GM18868 (cell line): ENCODE data around the gene ATOH8.

Experiments
- ATAC-seq: cut with Tn5 transposase; IDR thresholded peaks from one replicate; pipeline ENCODE4 v1.9.1; 2021; ENCODE audit warnings: mild to moderate bottlenecking, moderate library complexity; ENCODE audit not compliant: unreplicated experiment

The ATOH8 gene

GRCh38 chr2:85784474-85784986 lies 30.7 kb downstream of the ATOH8 start:
- no peak for ATAC-seq

GRCh38 chr2:85785027-85785822 lies 31.4 kb downstream of the ATOH8 start:
- no peak for ATAC-seq

- ATAC-seq = no peak
Measured at GRCh38 chr2:85785871-85786270, 32.1 kb downstream of the ATOH8 start.

DNA sequence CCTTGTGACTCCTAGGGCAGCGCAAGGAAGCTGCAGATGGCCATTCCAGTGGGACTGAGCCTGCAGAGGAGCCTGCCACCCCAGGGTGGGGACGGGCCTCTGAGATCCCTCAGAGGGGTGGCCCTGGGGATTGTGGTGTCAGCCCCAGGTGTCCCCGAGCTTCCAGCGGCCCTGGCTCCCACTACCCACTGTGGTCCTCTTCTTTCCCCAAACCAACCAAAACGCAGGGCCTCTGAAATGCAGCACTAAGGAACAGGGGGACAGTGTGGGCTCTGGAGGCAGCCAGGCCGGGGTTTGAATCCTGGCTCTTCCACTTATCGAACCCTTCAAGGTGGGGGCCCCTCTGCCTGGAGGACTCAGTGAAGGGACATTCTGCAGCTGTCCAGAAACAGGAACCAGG lies 32.7 kb downstream of the ATOH8 start:
- ATAC-seq = no peak

DNA sequence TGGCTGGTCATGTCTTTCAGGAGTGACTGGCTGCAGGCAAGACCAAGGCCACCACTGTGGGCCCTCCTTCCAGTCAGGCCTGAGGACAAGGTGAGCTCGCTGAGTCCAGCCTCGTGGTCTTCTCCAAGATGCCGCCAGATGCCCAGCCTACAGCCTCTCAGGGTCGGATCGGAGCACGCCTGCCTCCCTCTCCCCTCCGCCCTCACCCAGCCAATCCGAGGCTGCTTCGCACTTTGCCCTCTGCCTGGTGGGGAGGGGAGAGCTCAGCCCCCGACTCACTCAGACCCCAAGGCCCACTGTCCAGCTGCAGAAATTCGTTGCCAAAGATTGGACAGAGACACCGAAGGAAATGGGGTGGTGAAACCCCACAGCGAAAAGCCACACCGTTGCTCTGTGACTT lies 33.1 kb downstream of the ATOH8 start:
- no peak for ATAC-seq

DNA sequence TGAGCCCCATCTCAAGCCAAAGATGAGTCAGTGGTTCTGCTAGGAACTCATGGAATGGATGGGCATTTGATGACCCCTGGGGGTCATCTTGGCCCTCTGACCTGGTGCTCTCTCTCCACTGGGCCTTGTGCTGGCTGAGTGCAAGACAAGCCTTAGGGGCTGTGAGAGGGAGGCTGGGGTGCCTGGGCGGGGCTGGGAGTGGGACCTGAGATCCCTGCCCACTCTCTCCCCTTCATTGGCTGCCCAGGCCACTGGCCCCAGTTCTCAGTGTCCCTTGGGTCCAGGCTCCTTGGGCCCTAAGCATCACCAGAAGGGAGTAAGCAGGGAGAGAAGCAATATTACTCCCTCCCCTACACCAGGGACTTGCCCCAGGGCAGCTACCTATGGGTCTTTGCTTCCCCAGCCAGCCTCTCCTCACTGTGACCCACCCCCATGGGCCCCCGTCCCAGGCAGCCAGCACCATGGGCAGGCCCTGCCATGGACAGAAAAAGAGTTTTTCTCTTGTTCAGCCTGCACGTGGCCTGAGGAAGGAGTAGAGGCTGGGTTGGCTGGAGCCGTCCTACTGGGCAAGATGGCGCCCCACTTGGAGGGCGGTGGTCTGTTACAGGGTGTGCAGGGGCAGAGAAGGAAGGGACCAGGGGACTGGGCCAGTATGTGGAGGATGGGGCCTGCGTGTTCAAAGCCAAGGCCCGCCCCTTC lies 33.6 kb downstream of the ATOH8 start:
- ATAC-seq = no peak

- ATAC-seq = no peak
Measured at GRCh38 chr2:85787981-85788340, 34.2 kb downstream of the ATOH8 start.

GRCh38 chr2:85788603-85789002 lies 34.8 kb downstream of the ATOH8 start:
- no peak for ATAC-seq

DNA sequence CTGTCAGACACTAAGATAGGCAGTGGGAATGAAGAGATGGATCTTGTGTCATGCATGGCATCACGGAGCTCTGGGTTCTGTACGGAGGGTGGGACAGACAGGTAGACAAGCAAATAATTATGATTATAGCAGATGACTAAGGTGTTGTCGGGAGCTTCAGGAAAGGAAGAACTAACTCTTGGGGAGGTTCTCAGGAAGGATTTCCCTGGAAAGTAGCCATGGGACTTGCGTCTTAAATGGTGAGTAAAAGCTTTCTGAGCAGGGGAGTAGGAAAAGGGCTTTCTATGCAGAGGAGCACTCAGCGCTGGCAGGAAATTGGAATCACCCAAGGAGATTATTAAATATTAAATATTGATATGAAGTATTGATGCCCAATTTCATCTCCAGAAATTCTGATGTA lies 35.5 kb downstream of the ATOH8 start:
- ATAC-seq = no peak

GRCh38 chr2:85790032-85790431 lies 36.2 kb downstream of the ATOH8 start:
- no peak for ATAC-seq

GRCh38 chr2:85790499-85791188 lies 36.9 kb downstream of the ATOH8 start:
- no peak for ATAC-seq

DNA sequence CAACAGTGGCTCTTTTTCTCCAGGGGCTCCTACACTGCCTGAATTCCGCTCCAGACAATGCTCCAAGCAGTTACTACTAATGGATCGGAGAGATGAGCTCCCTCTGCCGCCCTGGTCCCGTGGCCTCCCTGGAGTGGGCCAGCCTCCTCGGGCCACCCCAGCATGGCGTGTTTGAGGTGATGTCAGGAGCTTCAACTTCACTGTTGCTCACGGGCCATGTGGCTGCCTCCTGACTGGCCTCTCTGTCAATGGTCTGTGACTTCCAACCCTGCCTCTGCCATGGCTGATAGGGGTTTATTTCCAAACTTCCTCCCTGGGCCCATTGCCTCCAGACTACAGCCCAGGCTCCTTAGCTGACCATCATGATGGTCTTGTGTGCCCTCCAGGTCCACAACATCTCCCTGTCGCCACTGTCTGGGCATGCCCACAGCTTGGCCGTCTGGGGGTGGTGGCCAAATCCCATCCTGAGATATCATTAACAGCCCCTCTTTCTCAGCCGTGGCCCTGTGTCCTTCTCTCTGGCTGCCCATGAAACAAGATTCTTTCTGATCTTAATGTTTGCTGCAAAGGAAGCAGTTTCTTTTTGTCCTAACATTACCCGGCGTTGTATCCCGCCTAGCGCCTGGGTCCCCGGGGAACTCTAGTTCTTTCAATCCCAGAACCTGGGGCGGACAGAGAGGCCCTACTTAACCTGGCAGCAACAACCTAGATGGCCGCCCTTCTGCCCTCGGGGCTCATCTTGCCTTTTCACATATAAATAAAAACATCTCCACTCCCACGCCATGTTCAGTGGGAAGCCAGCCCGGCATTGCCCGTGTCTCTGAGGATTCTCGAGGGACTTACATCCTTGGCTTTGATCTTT lies 38.1 kb downstream of the ATOH8 start:
- ATAC-seq = no peak

DNA sequence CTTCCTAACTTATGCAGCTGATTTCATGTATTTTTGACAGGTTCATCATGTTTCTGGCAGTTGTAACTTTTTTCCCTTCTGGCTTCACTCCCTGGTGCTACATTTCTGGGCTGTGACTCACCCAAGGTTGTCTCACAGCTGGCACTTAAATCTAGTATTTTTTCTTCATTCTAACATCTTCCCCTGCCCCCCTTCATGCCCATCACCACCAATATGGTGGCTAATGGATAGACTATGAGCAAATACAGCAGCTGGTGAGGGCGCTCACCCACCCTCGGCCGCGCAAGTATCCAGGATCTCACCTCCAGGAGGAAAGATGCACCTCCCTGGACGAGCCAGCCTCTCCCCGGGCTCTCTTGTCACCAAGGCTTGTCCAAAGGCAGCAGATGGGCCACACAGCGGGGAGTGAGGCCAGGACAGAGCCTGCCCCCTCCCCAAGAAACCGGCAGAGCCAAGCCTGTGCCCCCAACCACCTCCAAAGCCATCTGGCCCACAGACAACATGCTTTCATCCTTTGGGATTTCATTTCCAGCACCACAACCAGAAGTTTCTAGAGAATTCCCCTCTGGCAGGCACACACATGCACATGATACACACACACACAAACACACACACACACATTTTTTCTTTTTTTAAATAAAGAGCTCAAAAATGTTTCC lies 39.1 kb downstream of the ATOH8 start:
- no peak for ATAC-seq

GRCh38 chr2:85793584-85793983 lies 39.8 kb downstream of the ATOH8 start:
- ATAC-seq = no peak

DNA sequence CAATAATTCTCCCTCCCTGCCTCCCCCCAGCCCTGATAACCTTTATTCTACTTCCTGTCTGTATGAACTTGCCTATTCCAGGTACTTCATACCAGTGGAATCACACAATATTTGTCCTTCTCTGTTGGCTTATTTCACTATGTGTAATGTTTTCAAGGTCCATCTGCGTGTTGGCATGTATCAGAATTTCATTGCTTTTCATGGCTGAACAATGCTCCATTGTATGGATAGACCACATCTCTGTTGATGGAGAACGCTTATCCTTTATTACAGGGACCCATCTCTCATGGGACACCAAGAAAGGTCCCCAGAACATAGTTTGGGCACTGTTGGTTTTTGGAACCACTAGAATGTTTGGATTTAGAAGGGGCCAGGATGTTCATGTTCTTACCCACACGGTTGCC lies 40.2 kb downstream of the ATOH8 start:
- ATAC-seq = no peak

DNA sequence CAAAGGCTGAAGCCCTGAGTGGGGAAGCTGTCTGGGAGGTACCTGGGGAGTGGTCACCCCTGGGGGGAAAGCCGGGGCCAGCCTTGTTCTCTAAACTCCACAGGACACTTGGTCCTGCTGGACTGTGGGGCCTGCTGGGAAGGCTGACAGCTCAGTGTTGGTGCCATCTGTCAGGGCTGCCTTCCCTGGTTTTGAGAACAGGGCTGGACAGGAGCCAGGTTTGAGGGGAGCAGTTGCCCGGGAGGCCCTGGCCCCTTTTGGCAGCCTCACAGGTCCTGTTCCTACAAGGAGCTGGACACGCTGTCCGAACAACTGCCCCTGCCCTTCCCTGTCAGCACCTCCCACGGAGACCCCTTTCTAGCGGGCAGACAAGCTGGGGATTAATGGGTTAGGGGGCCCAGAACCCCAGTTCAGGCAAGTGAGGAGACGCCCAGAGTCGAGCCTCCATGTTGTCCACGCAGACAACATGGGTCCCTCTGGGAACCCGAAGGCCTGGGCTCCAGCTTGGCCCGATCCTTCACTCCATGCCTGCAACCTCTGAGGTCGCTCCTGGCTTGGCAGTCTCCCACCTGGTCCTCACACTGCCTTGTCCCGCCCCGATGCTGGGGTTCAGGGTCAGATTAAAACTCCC lies 40.8 kb downstream of the ATOH8 start:
- no peak for ATAC-seq

DNA sequence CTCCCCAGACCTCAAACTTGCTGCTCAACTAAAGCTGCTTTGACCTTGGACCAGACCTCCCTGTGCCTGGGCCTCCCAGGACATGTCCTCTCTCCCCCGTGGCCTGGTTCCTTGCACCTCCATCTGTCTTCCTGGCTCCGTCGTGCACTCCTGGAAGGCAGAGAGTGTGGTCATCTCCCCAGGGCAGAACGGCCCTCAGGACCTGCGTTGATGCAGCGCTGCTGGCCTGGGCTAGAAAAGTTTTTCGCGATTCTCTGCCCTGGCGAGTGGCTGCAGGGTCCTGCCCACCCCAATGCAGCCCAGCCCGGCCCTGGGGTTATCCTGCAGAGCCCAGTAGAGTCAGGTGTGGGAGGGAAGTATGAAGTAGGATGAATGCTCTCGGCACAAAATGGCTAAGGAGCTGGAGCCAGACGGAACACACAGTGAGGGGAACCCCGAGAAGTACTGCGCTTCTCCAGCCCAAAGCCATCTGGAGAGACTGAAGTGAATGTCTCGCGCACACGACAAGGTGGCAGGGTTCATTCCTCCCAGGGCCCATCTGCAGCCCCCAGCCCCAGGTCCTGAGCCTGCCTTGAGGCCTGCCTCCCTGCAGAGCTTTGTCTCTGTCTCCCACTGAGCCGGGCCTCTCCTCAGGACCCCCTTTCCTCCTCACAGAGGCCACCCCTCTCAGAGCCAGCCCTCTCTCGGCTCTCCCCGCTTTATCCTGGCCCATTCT lies 41.7 kb downstream of the ATOH8 start:
- no peak for ATAC-seq

DNA sequence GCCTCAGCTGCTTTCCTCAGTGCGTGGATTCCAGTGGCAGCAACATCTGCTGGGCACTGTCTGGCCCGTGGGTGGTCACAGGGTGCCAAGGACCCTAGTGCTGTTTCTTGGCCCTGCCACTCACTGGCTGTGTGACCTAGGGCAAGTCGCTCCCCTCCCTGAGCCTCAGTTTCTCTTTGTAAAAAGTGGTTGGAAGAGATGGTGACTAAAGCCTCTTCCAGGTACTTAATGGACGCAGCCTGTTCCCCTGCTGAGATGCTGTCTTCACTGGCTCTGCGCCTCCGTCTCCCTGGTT lies 42.2 kb downstream of the ATOH8 start:
- no peak for ATAC-seq
